Activated gamma-delta T cell treated with anti-CD3 and anti-CD28 coated beads, Interleukin-2, amount 50 U/mL, for 16 hours (primary cell): ENCODE measurements around the gene AGT.
"Not testable (repeated sequence)": the region's sequence is repeated elsewhere in the genome, so short reads cannot be mapped to it uniquely, and the experiment has no call there.

ENCODE experiments used
- DNase-seq: peaks from one replicate; pipeline ENCODE4 v3.0.0-alpha.2; 2020; ENCODE audit warnings: low read depth

Gene AGT

GRCh38 chr1:230706887-230707731 lies 6.8 kb downstream of the AGT start:
- no peak for DNase-seq

- no peak for DNase-seq
These were observed 7.8 kb downstream of the AGT start for GRCh38 chr1:230706020-230706699.

GRCh38 chr1:230705289-230706019 lies 8.5 kb downstream of the AGT start:
- DNase-seq: no peak

DNA sequence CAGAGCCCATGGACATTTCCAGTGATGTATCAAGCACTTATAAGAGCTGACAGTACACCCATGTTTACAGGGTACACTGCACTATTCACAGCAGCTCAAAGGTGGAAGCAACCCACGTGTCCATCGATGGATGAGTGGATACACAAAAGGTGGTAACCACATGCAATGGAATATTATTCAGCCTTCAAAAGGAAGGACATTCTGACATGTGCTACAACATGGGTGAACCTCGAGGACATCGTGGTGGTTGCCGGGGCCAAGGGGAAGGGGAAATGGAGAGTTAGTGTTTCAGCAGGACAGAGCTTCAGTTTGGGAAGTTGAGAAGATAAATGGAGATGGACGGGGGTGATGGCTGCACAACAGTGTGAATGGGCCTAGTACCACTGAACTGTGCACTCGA lies 9.1 kb downstream of the AGT start:
- no peak for DNase-seq

- DNase-seq: no peak
These were observed 10.1 kb downstream of the AGT start for GRCh38 chr1:230703679-230704385.

GRCh38 chr1:230702934-230703678 lies 10.8 kb downstream of the AGT start:
- DNase-seq: no peak

DNA sequence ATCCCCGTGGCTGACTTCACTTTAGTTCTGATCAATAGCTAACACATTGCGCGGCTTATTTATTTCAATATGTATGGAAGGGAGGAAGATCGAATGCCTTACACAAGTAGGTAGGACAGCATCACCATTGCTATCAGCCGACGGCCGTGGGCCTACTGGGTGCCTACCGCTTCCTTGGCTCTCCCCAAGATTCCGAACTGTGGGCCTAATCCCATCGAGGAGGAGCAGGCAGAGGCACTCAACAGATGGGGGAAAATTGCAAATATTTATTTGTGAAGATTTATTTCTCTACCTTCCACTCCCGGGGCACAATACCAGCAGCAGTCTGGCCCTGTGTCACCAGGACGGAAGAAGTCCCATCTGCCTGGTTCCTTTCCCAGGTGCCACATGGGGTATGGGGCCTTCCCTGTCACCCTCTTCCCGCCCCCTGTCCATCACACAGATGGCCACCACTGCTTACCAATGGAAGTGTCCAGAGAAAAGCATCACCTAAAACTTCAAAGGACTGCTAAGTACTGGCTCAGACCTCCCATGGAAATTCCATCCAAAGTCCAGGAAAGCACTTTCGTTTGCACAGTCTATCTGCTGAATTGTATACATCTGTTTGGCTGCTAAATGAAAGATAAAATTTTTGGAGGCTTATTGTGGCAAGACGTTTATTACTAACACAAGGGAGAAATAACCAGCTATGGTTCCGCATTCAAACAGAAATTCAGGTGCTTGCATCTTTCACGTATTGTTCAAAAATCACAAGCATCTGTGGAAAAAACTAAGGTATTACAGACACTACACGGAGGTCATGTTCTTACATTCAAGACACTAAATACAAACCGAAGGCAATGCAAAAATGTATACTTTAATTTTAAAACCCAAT lies 11.8 kb downstream of the AGT start:
- DNase-seq: no peak

- DNase-seq: no peak
These were observed 12.5 kb downstream of the AGT start for GRCh38 chr1:230701434-230701833.

GRCh38 chr1:230700132-230700531 lies 13.8 kb downstream of the AGT start:
- no peak for DNase-seq

- no peak for DNase-seq
These were observed 14.2 kb downstream of the AGT start for GRCh38 chr1:230699716-230700115.

DNA sequence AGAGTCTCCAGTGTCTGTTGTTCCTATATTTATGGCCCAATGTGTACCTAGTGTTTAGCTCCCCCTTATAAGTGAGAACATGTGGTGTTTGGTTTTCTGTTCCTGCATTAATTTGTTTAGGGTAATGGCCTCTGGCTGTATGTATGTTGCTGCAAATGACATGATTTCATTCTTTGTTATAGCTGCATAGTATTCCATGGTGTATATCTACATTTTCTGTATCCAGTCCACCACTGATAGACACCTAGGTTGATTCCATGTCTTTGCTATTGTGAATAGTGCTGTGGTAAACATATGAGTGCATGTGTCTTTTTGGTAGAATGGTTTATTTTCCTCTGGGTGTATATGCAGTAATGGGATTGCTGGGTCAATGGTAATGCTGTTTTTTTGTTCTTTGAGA lies 15.0 kb downstream of the AGT start:
- DNase-seq: not testable (repeated sequence)

- DNase-seq: no peak
These were observed 15.8 kb downstream of the AGT start for GRCh38 chr1:230698130-230698529.

DNA sequence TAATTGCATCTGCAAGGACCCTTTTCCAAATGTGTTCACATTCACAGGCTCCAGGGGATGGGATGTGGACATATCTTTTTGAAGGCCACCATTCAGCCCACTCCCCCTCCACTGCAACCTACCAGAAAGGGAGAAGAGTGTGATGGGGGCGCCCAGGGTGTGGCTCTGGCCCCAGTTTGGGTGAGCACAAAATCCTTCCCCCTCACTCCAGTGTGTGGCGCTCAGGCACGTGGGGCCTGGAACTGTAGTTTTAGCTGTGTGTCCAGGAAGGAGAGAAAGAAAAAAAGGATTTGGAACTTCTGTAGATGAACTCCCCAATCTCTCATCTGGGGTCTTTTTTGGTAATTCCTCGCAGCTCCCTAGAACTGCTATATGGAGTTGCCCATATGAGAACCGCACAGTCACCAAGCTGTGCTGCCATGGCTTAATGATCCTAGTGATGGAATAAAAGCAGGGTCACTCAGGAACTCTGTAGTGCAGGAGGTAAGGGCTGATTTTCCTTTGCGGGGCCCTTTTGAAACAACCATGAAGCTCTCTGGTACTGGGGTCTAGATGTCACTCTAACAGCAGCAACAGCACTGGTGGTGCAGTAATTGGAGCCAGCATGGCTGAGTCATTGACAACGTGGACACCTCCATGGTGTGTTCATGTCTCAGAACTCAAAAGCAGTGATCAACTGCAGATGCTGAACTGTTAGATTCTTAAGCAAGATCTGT lies 17.0 kb downstream of the AGT start:
- no peak for DNase-seq

- DNase-seq: no peak
These were observed 17.7 kb downstream of the AGT start for GRCh38 chr1:230696218-230696617.

GRCh38 chr1:230694991-230695390 lies 18.9 kb downstream of the AGT start:
- no peak for DNase-seq

GRCh38 chr1:230694464-230694863 lies 19.5 kb downstream of the AGT start:
- no peak for DNase-seq

- DNase-seq: no peak
These were observed 20.1 kb downstream of the AGT start for GRCh38 chr1:230693777-230694176.

- DNase-seq: no peak
These were observed 20.7 kb downstream of the AGT start for GRCh38 chr1:230693221-230693620.

GRCh38 chr1:230691615-230692014 lies 22.3 kb downstream of the AGT start:
- DNase-seq: no peak

DNA sequence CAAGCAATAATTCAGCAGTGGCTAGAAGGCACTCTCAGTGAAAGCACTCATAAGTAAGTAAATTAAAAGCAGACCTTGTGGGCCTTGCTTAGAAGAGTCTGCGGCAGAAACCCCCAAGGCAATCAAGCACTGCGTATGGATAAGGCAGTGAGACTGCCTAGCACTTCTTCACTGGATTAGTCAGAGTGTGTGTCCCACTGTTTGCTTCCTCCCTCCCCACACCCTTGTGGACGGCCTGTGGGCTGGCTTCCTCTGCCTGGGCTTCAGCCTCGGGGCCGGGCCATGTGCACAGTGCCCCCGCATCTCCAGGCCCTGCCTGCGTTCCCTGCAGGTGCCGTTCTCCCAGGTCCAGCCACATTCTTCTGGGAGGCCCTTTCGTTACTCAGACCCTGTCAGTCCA lies 23.8 kb downstream of the AGT start:
- DNase-seq: no peak
